Islet of Langerhans (tissue), 1 donor: Measurements from ENCODE around the gene MRPS21.
"Not testable (repeated sequence)": the region's sequence is repeated elsewhere in the genome, so short reads cannot be mapped to it uniquely, and the experiment has no call there.

ENCODE experiments used
- FAIRE-seq: peaks from one replicate; lab custom pipeline; 2011; peaks lifted over from hg19 to GRCh38; lab: Jason Lieb, UNC

MRPS21 gene

DNA sequence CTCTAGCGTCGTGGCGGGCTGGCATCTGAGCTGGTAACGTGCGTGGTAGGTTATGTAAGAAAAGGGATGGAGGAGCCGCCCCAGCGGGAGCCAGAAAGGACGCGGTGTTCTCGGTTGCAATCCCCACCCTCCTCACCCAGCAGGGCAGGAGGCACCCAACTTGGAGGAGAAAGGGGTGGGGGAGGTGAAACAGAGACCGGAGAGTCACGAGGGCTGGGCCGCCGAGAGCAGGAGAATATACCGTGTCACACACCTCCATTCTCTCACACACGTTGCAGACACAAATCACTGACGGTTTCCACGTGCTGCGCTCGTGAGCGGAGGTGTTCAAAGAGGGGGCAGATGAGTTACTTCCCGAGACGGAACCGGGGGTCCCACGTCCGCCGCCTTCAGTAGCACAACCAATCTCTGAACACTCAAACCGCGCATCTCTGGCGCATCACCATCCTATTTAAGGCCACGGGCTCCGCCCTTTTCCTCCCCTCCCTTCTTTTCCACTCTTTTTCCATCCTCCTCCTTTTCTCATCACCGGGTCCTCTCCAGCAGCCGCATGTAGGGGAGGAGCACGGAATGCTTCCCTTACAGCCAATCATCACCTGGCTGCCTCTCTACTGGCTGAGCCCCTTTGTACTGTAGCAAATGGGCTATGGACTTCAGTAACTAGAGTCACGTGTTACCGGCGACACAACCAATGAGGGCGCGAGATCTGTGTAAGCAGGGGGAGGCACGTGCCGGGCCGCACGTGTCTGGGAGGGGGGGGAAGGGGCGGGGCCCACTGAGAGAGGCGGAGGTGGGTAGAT, 11.7 kb upstream of the MRPS21 start, which contains the start of gene CIART:
CIART (plus strand) TSS at position 797 of the 800 bp plus-strand sequence. CDS start 714 bp downstream, outside the sequence.
- FAIRE-seq, result peak; percentile 100

DNA sequence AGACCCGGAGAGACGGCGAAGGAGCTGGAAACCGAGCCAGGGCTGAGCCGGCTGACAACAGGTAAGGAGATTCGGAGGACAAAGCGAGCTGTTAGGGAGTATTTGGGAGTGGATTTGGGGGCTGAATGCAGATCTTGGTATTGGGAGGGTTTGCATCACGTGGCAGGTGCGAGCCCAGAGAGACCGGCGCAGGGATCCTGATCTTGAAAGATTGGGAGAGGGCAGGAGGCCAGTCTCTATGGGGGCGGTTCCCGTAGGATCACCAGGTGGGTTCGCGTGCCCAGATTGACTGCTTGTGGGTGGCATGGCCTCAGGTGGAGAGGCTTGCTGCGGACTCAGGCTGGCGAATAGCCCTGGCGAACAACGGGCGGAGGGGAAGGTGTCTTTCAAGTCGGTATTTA, 11.1 kb upstream of the MRPS21 start:
- no peak for FAIRE-seq

DNA sequence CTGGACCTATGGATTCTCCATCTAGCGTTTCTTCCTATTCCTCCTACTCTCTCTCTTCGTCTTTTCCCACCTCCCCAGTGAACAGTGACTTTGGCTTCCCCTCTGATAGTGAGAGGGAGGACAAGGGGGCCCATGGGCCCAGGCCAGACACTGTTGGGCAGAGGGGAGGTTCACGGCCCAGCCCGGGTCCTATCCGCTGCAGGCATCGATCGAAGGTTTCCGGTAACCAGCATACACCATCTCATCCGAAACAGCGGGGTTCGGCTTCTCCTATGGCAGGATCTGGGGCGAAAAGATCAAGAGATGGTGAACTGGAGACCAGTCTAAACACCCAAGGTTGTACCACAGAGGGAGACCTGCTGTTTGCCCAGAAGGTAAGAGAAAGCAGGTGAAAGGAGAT, 10.4 kb upstream of the MRPS21 start:
- no peak for FAIRE-seq

DNA sequence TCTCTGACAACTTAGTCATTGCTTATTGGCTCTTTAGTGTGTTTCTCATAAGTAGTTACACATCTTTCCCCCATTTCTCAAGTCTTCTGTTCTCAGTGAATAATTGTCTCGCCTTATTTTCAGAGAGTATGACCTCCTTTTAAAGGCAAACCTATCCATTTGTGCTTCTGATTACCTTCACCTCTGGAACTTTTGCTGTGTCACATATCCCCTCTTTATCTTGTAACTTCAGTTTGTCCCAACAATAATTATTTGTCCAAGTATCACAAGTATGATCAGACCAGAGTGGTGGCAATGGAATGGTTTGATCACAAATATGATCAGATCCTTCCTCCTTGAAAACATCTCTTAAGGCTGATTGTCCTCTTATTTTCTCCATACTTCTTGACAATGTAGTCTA, 5.3 kb upstream of the MRPS21 start:
- FAIRE-seq, result no peak

DNA sequence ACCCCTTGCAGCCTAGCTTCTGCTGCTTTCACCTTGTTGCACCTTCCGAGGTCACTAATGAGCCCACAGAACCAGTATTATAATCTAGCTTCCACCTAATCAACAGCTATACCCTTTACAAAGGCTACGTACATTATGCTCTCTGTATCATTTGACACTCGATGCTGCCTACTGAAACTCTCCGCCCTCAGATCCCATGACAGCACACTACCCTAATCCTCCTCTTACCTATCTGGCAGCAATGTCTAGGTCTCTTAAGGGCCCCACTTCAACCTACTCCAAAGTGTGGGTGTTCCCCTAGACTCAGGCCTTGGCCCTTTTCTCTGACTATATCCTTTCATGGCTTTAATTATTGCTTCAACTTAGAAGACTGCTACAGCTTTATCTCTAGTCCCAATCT, 4.8 kb upstream of the MRPS21 start:
- no peak for FAIRE-seq

DNA sequence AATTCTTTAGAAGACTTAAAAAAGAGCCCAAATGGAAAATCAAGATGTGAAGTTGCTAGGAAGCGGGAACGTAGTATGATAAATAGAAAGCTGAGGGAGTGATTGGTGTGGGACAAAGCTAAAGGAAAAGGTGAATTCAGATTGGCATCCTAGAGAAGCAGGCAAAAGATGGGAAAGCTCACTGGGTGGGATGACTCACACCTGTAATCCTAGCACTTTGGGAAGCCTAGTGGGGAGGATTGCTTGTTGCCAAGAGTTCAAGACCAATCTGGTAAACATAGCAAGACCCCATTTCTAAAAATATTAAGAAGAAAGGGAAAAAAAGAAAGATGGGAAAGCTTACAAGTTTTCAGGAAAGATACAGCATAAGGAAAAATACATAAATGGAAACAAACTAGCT, 1.8 kb downstream of the MRPS21 start:
- no peak for FAIRE-seq

DNA sequence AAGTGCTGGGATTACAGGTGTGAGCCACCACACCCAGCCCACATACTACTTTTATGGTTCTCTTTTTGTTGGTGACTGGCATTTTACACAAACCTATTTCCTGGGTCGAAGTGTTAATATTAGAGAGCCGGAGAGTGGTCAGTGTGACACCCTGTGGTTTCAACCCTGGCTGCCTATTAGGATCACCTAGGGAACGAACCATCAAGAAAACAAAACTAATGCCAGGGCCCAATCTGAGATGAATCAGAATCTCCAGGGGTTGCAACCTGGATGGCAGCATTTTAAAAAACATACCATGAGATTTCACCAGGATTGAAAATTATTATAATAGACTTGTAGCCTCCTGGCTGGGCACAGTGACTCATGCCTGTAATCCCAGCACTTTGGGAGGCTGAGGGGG, 6.1 kb downstream of the MRPS21 start:
- no peak for FAIRE-seq

DNA sequence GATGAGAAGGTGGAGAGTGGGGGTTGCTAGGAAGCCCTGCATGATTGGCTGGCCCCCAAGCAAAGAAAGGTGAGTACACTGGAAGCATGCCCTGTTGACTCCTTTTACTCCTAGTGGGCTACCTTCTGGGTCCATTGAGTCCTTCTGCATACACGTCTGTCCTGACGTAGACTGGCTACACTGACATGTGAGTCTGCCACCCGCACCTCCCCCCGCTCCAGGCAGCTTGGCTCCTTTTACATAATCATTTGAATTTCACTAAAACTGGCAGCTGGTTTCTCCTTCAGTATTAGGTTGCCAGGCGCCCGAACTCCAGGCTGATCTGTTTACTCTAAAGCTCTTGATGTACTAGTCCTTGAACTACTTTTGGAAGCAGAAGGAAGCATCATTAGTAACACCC, 8.7 kb downstream of the MRPS21 start:
- no peak for FAIRE-seq

DNA sequence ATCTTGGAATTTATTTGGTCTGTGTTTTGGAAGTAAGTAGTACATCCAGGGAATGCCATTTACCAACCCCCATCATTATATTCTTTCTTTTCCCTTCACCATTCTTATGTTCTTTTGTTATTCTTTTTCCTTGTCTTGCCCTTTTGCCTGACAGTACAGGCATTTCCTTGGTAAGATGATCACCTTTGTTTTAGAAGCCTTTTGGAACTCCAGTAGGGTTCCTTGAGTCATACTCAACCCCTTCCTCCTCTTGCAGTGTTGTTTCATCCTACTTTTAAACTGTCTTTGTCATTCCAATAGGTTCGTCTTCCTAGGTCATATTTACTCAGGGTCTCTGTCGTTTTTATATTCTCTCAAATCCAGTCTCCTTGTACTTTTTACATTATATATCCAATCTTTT, 9.2 kb downstream of the MRPS21 start:
- FAIRE-seq, result no peak

DNA sequence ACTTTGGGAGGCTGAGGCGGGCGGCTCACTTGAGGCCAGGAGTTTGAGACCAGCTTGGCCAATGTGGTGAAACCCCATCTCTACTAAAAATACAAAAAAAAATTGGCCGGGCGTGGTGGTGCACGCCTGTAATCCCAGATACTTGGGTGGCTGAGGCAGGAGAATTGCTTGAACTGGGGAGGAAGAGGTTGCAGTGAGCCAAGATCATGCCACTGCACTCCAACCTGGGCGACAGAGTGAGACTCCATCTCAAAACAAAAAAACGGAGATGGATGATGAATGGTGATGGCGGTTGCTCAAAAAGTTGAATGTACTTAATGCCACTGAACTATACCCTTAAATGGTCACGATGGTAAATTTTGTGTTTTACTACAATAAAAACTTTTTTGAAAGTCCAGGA, 14.9 kb downstream of the MRPS21 start:
- not testable (repeated sequence) for FAIRE-seq

DNA sequence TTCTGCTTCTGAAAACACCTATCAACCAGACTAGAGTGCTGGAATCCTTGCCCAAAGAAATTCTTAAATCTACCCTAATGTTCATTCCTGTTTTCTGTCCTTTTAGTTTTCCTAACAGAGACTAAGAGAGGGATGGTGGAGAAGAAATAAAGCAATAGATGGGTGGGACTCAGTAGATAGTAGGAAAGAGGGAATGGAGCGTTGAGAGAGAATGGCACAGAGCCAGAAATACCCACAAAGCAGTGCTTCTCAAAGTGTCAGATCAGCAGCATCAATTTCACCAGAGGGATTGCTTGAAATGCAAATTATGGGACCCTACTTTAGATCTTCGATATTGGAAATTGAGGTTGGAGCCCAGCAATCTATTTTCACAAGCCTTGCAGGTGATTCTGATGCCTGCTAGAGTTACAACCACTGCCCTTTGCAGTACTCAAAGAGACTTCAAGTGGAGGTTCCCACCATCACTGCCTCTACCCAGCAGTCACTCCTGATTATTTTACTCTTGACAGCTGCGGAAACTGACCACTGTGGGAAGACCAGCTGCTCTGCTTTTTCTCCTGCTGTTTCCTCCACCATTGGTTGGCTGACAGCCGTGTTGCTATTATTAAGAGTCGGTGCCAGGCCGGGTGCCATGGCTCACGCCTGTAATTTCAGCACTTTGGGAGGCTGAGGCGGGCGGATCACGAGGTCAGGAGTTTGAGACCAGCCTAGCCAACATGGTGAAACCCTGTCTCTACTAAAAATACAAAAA, 16.3 kb downstream of the MRPS21 start:
- FAIRE-seq, result no peak

DNA sequence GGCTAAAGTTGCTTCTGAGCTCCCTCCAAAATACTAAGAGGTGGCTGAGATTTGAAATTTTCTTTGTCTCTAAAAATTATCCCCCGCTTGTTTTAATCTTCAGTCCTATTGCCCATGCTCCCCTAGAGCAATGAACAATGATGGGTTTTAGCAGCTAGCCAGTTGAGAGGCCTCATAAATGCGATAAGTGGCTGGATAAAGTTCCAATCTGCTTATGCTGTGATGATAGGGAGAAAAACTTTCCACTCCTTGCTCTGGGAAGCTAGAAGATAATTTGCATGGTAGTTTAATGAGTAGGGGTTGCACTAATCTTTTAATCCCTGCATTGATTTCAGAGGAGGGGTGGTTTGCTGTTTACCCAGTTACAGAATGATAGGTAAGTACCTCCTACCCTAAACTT, 18.1 kb downstream of the MRPS21 start:
- no peak for FAIRE-seq

DNA sequence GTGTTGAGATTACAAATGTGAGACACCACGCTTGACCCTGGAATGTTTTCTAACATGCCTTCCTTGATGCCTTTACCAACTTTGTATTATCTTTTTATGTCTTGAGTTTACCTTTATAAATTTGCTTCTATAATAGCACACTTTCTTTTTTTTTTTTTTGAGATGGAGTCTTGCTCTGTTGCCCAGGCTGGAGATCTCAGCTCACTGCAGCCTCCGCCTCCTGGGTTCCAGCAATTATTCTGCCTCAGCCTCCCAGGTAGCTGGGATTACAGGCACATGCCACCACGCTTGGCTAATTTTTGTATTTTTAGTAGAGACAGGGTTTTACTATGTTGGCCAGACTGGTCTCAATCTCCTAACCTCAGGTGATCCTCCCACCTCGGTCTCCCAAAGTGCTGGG, 21.0 kb downstream of the MRPS21 start:
- FAIRE-seq, result not testable (repeated sequence)

DNA sequence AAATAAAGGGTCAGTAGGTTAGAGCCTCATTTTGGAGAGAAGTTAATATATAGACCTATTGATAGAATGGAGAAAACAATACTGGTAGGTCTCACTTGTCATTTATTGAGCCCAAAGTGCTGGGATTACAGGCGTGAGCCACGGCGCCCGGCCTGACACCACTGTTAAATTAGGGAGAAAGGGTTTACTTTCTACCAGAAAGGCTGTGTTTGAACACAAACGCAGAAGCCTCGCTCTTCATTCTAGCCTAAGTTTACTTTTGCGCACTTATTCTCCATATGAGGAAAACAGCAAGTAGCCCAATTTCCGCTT, 27.0 kb downstream of the MRPS21 start:
- no peak for FAIRE-seq

DNA sequence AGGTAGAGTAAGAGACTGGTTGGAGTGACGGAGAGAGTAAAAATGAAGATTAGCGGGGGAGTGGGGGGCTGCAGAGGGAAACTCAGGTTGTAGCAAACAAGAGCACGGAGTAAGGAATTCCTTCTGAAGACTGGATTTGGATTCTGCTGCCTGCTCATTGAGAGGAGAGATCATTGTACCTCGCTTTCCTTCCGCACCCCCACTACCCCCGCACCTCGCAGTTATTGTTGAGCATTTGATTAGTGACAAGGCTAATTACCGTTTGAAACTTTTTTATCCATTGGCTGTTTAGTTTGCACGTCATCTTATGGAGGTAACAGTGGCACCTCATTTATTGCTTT, 28.1 kb downstream of the MRPS21 start:
- no peak for FAIRE-seq

DNA sequence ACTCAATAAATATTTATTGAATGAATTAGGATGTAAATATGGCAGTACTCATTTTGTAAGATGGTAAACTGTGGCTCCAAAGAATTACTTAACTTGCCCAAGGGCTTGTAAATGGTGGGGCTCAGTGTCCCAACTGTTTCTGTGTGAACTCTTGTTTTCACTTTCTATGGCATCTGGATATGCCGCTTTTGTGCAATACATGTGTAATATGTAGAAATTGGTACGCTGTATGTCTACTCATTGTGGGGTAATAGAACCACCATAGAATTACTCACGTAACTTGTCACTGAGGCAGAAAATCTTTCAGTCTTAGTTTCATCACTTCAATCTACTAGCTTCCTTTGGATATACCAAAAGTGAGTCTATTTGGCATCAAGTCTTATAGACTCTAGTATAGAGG, 28.6 kb downstream of the MRPS21 start:
- no peak for FAIRE-seq

DNA sequence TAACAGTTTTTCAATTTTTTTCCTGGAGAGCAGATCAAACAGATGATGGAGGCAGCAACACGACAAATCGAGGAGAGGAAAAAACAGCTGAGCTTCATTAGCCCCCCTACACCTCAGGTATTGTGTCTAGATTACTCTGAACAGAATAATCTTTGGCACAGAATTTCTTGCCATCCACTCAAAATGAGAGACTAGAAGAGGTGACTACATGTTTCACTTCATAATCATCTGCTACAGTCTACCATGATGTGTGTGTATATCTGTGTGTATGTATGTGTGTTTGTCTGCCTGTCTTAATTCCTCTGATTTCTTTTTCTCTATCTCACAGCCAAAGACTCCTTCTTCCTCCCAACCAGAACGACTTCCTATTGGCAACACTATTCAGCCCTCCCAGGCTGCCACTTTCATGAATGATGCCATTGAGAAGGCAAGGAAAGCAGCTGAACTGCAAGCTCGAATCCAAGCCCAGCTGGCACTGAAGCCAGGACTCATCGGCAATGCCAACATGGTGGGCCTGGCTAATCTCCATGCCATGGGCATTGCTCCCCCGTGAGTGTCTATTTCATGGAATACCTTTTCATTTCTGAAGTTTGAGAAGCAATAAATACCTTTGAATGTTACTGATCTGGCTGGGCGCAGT, 39.1 kb downstream of the MRPS21 start:
- no peak for FAIRE-seq

DNA sequence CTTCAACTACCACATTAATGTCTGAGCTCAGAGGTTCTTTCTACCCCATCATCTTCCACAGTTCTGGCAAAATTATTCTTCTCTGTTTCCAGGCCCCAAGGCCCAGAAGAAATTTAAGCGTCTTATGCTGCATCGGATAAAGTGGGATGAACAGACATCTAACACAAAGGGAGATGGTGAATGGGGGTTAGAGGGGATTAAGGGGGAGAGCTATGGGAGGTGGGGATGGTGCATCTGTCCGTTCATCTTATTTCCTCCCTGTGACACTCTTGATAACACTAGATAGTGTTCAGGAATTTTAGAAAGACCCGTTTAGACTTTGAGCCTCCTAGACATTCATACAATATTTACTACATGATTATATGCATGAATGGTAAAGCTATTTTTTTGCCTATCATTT, 52.7 kb downstream of the MRPS21 start:
- no peak for FAIRE-seq

DNA sequence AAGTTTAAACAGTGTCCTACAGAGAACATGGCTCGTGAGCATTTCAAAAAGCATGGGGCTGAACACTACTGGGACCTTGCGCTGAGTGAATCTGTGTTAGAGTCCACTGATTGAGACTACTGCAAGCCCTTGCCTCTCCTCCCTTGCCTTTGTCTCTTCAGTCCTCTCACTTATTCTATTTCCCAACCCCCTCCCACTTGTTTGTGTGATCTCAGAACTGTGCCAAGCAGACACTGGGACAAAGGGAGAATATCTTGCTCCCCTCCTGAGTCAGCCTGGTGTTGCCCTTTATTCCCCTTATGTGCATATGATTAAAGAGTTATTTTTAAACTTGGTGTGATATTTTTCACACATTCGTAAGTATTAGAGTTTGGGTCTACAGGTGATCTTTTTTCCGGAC, 59.2 kb downstream of the MRPS21 start:
- FAIRE-seq, result no peak
